GM12873 (cell line): Measurements from ENCODE around the gene HSBP1L1.

ENCODE experiments used
- CTCF ChIP-seq: IDR thresholded peaks from 2 replicates; pipeline ENCODE4 v1.5.1; 2012; ENCODE audit warnings: low read depth, mild to moderate bottlenecking, moderate library complexity, low read length, control low read depth; ENCODE audit not compliant: insufficient read depth; ENCODE audit errors: missing control alignments

The HSBP1L1 gene

GRCh38 chr18:79937103-79937860, 27.2 kb upstream of the HSBP1L1 start:
- TF ChIP-seq CTCF: no peak

GRCh38 chr18:79938196-79938595, 26.2 kb upstream of the HSBP1L1 start:
- TF ChIP-seq CTCF: no peak

- TF ChIP-seq CTCF: no peak
These were observed 25.3 kb upstream of the HSBP1L1 start for GRCh38 chr18:79939096-79939495.

GRCh38 chr18:79940126-79940813, 24.2 kb upstream of the HSBP1L1 start:
- no peak for TF ChIP-seq CTCF

- TF ChIP-seq CTCF: no peak
These were observed 23.5 kb upstream of the HSBP1L1 start for GRCh38 chr18:79940814-79941472.

GRCh38 chr18:79941473-79942119, 22.8 kb upstream of the HSBP1L1 start:
- no peak for TF ChIP-seq CTCF

GRCh38 chr18:79942211-79942610, 22.2 kb upstream of the HSBP1L1 start:
- no peak for TF ChIP-seq CTCF
